T-cell (primary cell): ENCODE data around the gene CCDC106. TPM values are rescaled to one million over a fixed set of nuclear protein-coding genes. Genes with fewer than 3 reads are reported as not detected.

Experiments
- ATAC-seq, 4 experiments: fragments of 200-7000 bp in 3 of 4; fragments of 150-1000 bp in 1 of 4; cut with Tn5 transposase; replicated peaks in 1 of 4; 1 replicate in 3 of 4; 2 replicates in 1 of 4; pipeline ENCODE4 v1.10.0; 2021; ENCODE audit warnings: moderate library complexity in 3 of 4, mild to moderate bottlenecking in 2 of 4, moderate number of reproducible peaks in 1 of 4
- CTCF ChIA-PET, 2 donors: fragments of 300-600 bp; sonication (Branson Sonifier 250); formaldehyde crosslinking; loops; one replicate each; lab custom pipeline; 2022; ENCODE audit warnings: antibody characterized with exemption in 2 of 2; lab: Charles Lee
- POLR2A ChIA-PET, 2 donors: fragments of 300-600 bp; sonication (Branson Sonifier 250); formaldehyde crosslinking; loops; one replicate each; lab custom pipeline; 2022; ENCODE audit warnings: antibody characterized with exemption in 2 of 2; lab: Charles Lee
- DNase-seq, 35 experiments: peaks; one replicate each; pipeline versions ENCODE4 v3.0.0 to v3.0.0-alpha.2; 2013 to 2023
- H3K27ac ChIP-seq: one replicate; pipeline ENCODE4 v1.5.1; 2013; ENCODE audit warnings: low read length
- H3K27me3 ChIP-seq, 2 experiments: replicated peaks in 1 of 2; 1 replicate in 1 of 2; 2 replicates in 1 of 2; pipeline versions ENCODE4 v1.6.1 to v1.7.0; 2013; ENCODE audit warnings: low read length in 1 of 2, mixed read lengths in 1 of 2; ENCODE audit not compliant: control insufficient read depth in 2 of 2, insufficient read depth in 2 of 2; ENCODE audit errors: extremely low read depth in 1 of 2
- H3K36me3 ChIP-seq, 2 donors: 1 replicate in 1 of 2; 2 replicates in 1 of 2; pipeline versions ENCODE4 v1.6.1 to v1.7.0; 2013; ENCODE audit warnings: low read length in 1 of 2; ENCODE audit not compliant: control insufficient read depth in 2 of 2, insufficient read depth in 1 of 2; ENCODE audit errors: extremely low read depth in 1 of 2
- H3K4me1 ChIP-seq, 2 experiments: 1 replicate in 1 of 2; 2 replicates in 1 of 2; pipeline versions ENCODE4 v1.6.1 to v1.7.0; 2013; ENCODE audit warnings: low read length in 2 of 2, mixed read lengths in 1 of 2; ENCODE audit not compliant: insufficient read depth in 2 of 2, control insufficient read depth in 1 of 2; ENCODE audit errors: extremely low read depth in 1 of 2
- H3K4me3 ChIP-seq, 2 donors: 1 replicate in 1 of 2; 2 replicates in 1 of 2; pipeline versions ENCODE4 v1.5.1 to v1.7.0; 2013; ENCODE audit warnings: mild to moderate bottlenecking in 2 of 2, low read length in 1 of 2, moderate library complexity in 1 of 2; ENCODE audit not compliant: control insufficient read depth in 1 of 2; ENCODE audit errors: extremely low read depth in 1 of 2
- H3K9me3 ChIP-seq: 2 replicates; pipeline ENCODE4 v1.7.0; 2013
- H3K27ac Mint-ChIP-seq, 2 donors: one replicate each; pipeline ENCODE4 v1.8.0; 2020 to 2021; ENCODE audit warnings: mild to moderate bottlenecking in 2 of 2, mixed read lengths in 2 of 2
- H3K27me3 Mint-ChIP-seq, 2 donors: one replicate each; pipeline ENCODE4 v1.8.0; 2021 to 2022; ENCODE audit warnings: mixed read lengths in 2 of 2
- H3K36me3 Mint-ChIP-seq: one replicate; pipeline ENCODE4 v1.8.0; 2021; ENCODE audit warnings: mixed read lengths
- H3K4me1 Mint-ChIP-seq, 3 donors: one replicate each; pipeline ENCODE4 v1.8.0; 2020 to 2022; ENCODE audit warnings: mixed read lengths in 3 of 3, mild to moderate bottlenecking in 1 of 3
- H3K4me3 Mint-ChIP-seq, 3 donors: one replicate each; pipeline ENCODE4 v1.8.0; 2020 to 2022; ENCODE audit warnings: mild to moderate bottlenecking in 3 of 3, mixed read lengths in 3 of 3, moderate library complexity in 3 of 3
- H3K9me3 Mint-ChIP-seq, 3 donors: one replicate each; pipeline ENCODE4 v1.8.0; 2020 to 2022; ENCODE audit warnings: mixed read lengths in 3 of 3
- WGBS: methylation state at CpG from one replicate; pipeline ENCODE4 v1.1.5; 2013; ENCODE audit warnings: missing lambda C conversion rate; ENCODE audit not compliant: insufficient coverage; 5-methylcytosine and 5-hydroxymethylcytosine counted together
- total RNA-seq, 35 experiments: library from RNA in 6 of 35; stranded (reverse) in 6 of 35; fragments of 120-200 nt in 1 of 35; gene quantifications; one replicate each; pipeline versions ENCODE4 v1.2.1 to v1.2.4 and lab custom pipeline; 2013 to 2026

CCDC106 gene
- total RNA-seq, 5 donors from 2014 or later (not counting 1 experiment from before 2014, with no cell fraction given), result 1.7 to 4.7 (median 3.8) TPM

GRCh38 chr19:55693336-55693974, 45.4 kb downstream of the CCDC106 start:
- POLR2A ChIA-PET, result no interaction called here
- Histone ChIP-seq H3K4me1 (no peaks in the 10 kb centered on the region), H3K9me3 (no peaks in the 10 kb centered on the region), H3K27me3 (no peaks in the 10 kb centered on the region), H3K36me3 (peaks cover 43 to 71% of the 10 kb centered on the region in 2 donors), H3K4me3 (no peak overlapping the region), H3K27ac (no peak overlapping the region)
- ATAC-seq (no peak), DNase-seq (no peak)
- Mint-ChIP-seq H3K4me3 (no peak overlapping the region), H3K9me3 (no peaks in the 10 kb centered on the region), H3K27ac (no peak overlapping the region), H3K27me3 (no peaks in the 10 kb centered on the region), H3K4me1 (no peaks in the 10 kb centered on the region), H3K36me3 (peaks cover 23% of the 10 kb centered on the region)
- CTCF ChIA-PET, result no interaction called here
- WGBS, result 94% methylated on average over 16 of the region's 20 CpGs

- DNase-seq (no peak), ATAC-seq (no peak)
- H3K27ac Mint-ChIP-seq, result no peak overlapping the region
- POLR2A ChIA-PET, result no interaction called here
- Histone ChIP-seq H3K4me1 (no peaks in the 10 kb centered on the region), H3K4me3 (no peak overlapping the region), H3K36me3 (peaks cover 44 to 64% of the 10 kb centered on the region in 2 donors), H3K27ac (no peak overlapping the region), H3K27me3 (no peaks in the 10 kb centered on the region), H3K9me3 (no peaks in the 10 kb centered on the region)
- 94% methylated on average over 15 of the region's 15 CpGs for WGBS
- CTCF ChIA-PET, result no interaction called here
- no peak overlapping the region for H3K4me3 Mint-ChIP-seq
- no peaks in the 10 kb centered on the region for H3K27me3 Mint-ChIP-seq
- H3K36me3 Mint-ChIP-seq, result peaks cover 22% of the 10 kb centered on the region
- no peaks in the 10 kb centered on the region for H3K4me1 Mint-ChIP-seq
- no peaks in the 10 kb centered on the region for H3K9me3 Mint-ChIP-seq
These were observed 46.2 kb downstream of the CCDC106 start for GRCh38 chr19:55694241-55694655.

DNA sequence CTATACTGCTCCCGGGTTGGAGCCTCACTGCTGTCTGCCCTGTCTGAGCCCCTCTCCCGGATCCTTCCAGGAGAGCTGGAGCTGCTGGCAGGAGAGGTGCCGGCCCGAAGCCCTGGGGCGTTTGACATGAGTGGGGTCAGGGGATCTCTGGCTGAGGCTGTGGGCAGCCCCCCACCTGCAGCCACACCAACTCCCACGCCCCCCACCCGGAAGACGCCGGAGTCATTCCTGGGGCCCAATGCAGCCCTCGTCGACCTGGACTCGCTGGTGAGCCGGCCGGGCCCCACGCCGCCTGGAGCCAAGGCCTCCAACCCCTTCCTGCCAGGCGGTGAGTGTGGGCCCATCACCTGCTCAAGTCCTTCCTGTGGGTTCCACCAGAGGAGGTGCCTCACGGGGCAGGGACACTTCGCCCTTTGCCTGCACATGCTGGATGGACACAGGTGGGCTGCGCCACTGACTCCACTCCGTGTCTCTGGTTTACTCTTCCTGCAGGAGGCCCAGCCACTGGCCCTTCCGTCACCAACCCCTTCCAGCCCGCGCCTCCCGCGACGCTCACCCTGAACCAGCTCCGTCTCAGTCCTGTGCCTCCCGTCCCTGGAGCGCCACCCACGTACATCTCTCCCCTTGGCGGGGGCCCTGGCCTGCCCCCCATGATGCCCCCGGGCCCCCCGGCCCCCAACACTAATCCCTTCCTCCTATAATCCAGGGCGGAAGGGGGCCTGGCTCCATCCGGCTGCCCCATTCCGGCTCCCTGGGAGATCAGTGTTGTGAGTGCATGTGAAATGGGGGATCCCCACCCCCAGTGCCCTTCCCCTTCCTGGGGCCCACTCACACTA, 46.9 kb downstream of the CCDC106 start:
- DNase-seq (no peak), ATAC-seq (peak in 1 of 4 experiments; percentile 14)
- Histone ChIP-seq H3K36me3 (peaks cover 42 to 58% of the 10 kb centered on the region in 2 donors), H3K9me3 (no peaks in the 10 kb centered on the region), H3K27ac (no peak overlapping the region), H3K4me1 (no peaks in the 10 kb centered on the region), H3K4me3 (no peak overlapping the region), H3K27me3 (no peaks in the 10 kb centered on the region)
- Mint-ChIP-seq H3K36me3 (peaks cover 20% of the 10 kb centered on the region), H3K9me3 (no peaks in the 10 kb centered on the region), H3K4me3 (no peak overlapping the region), H3K27me3 (no peaks in the 10 kb centered on the region), H3K4me1 (no peaks in the 10 kb centered on the region), H3K27ac (no peak overlapping the region)
- ChIA-PET POLR2A (no interaction called here), CTCF (no interaction called here)
- 93% methylated on average over 22 of the region's 37 CpGs for WGBS

DNA sequence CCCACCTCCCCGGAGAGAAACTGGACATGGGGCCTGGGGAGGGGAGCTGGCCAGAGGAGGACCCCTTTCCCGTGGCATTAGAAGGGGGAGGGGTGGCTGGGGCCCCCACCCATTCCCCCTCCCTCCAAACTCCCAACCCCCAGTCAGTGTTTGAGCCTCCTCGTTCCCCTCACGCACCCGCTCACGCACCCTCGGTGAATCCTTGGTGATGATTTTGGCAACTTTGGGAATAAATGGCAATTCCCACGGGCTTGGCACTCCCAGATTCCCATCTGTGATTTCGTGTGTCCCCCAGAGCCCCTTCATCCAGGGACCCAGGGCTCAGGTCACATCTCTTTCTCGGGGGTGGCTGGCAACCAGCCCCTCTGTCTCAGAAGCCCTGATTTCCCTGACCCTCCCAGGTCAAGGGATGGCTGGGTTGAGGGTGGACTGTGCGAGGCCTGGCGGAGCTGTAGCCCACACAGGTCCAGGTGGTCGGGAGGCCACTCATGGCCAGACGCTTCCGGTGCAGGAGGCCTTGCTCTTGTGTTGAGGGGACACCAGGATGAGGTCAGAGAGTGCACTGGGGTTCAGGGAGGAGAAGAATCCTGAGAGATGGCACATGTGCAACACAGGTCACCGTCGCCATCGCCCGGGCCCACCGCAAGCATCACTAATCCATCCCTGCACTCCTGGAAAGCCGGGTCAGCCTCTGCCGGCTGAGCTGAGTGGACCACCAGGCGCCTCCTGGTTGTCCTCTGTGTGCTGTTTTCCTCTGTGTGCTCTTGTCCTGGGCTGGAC, 47.7 kb downstream of the CCDC106 start:
- H3K9me3 Mint-ChIP-seq, result no peaks in the 10 kb centered on the region
- ATAC-seq, result no peak
- 97% methylated on average over 17 of the region's 23 CpGs for WGBS
- Histone ChIP-seq H3K27ac (no peak overlapping the region), H3K4me3 (no peak overlapping the region), H3K9me3 (no peaks in the 10 kb centered on the region), H3K4me1 (no peaks in the 10 kb centered on the region), H3K36me3 (peaks cover 33 to 54% of the 10 kb centered on the region in 2 donors), H3K27me3 (no peaks in the 10 kb centered on the region)
- no peak overlapping the region for H3K27ac Mint-ChIP-seq
- ChIA-PET POLR2A (no interaction called here), CTCF (no interaction called here)
- no peak overlapping the region for H3K4me3 Mint-ChIP-seq
- no peak for DNase-seq
- no peaks in the 10 kb centered on the region for H3K27me3 Mint-ChIP-seq
- no peaks in the 10 kb centered on the region for H3K4me1 Mint-ChIP-seq
- H3K36me3 Mint-ChIP-seq, result peaks cover 20% of the 10 kb centered on the region

- no peaks in the 10 kb centered on the region for H3K4me1 Mint-ChIP-seq
- no peak overlapping the region for H3K27ac ChIP-seq
- no peaks in the 10 kb centered on the region for H3K9me3 Mint-ChIP-seq
- no peaks in the 10 kb centered on the region for H3K27me3 Mint-ChIP-seq
- H3K4me1 ChIP-seq, result no peaks in the 10 kb centered on the region
- WGBS, result 96% methylated on average over 14 of the region's 20 CpGs
- H3K27ac Mint-ChIP-seq, result no peak overlapping the region
- ChIA-PET POLR2A (no interaction called here), CTCF (no interaction called here)
- no peaks in the 10 kb centered on the region for H3K27me3 ChIP-seq
- H3K4me3 Mint-ChIP-seq, result no peak overlapping the region
- no peak overlapping the region for H3K4me3 ChIP-seq
- H3K36me3 ChIP-seq, result peaks cover 30 to 49% of the 10 kb centered on the region in 2 donors
- H3K36me3 Mint-ChIP-seq, result peaks cover 20% of the 10 kb centered on the region
- ATAC-seq (no peak), DNase-seq (no peak)
- no peaks in the 10 kb centered on the region for H3K9me3 ChIP-seq
These were observed 48.5 kb downstream of the CCDC106 start for GRCh38 chr19:55696301-55697068.

- Histone ChIP-seq H3K27me3 (no peaks in the 10 kb centered on the region), H3K27ac (no peak overlapping the region), H3K4me3 (no peak overlapping the region), H3K9me3 (no peaks in the 10 kb centered on the region), H3K36me3 (peaks cover 31 to 48% of the 10 kb centered on the region in 2 donors), H3K4me1 (no peaks in the 10 kb centered on the region)
- POLR2A ChIA-PET, result no interaction called here
- Mint-ChIP-seq H3K9me3 (no peaks in the 10 kb centered on the region), H3K36me3 (peaks cover 20% of the 10 kb centered on the region), H3K27me3 (no peaks in the 10 kb centered on the region), H3K4me1 (no peaks in the 10 kb centered on the region), H3K4me3 (no peak overlapping the region), H3K27ac (no peak overlapping the region)
- 94% methylated on average over 5 of the region's 12 CpGs for WGBS
- no peak for DNase-seq
- CTCF ChIA-PET, result no interaction called here
- ATAC-seq, result no peak
These were observed 49.0 kb downstream of the CCDC106 start for GRCh38 chr19:55697069-55697440.
